Camera-type eye (tissue), 1 donor: Measurements from ENCODE around the gene AZIN2. TPM values are rescaled to one million over a fixed set of nuclear protein-coding genes. Genes with fewer than 3 reads are reported as not detected.

ENCODE experiments used
- total RNA-seq: library from RNA; depleted of rRNA; stranded (reverse); fragments of >200 nt; gene quantifications from one replicate; pipeline ENCODE4 v1.2.3, GENCODE V29; 2014

Gene AZIN2
- 14.5 TPM for total RNA-seq

GRCh38 chr1:33080885-33081553 is at the start of gene AZIN2:
Gene AZIN2 (plus strand): TSS chr1:33081153. CDS start chr1:33082250, 1,097 bp downstream.

GRCh38 chr1:33036526-33037503 is 44.1 kb upstream of the AZIN2 start, which contains the start of gene AK2:
Gene AK2 (minus strand): TSS chr1:33036883. CDS start chr1:33036828, 55 bp downstream.

Other genes starting within 250 kb of the AZIN2 start
- 69.1 TPM for gene FNDC5, start 210.2 kb upstream of the AZIN2 start, total RNA-seq
- gene HPCA, start 194.7 kb upstream of the AZIN2 start, total RNA-seq, result 15.2 TPM
- 10.6 TPM for gene TMEM54, start 179.8 kb upstream of the AZIN2 start, total RNA-seq
- 23.7 TPM for gene RNF19B, start 116.3 kb upstream of the AZIN2 start, total RNA-seq
- gene AK2, start 44.3 kb upstream of the AZIN2 start, total RNA-seq, result 114 TPM
- gene TRIM62, start 100.9 kb downstream of the AZIN2 start, total RNA-seq, result 6.0 TPM
- gene ZNF362, start 175.3 kb downstream of the AZIN2 start, total RNA-seq, result 21.8 TPM
- gene A3GALT2, start 239.9 kb downstream of the AZIN2 start, total RNA-seq, result 0.66 TPM